ENCODE measurements around the gene SCN1A.

SCN1A gene

DNA sequence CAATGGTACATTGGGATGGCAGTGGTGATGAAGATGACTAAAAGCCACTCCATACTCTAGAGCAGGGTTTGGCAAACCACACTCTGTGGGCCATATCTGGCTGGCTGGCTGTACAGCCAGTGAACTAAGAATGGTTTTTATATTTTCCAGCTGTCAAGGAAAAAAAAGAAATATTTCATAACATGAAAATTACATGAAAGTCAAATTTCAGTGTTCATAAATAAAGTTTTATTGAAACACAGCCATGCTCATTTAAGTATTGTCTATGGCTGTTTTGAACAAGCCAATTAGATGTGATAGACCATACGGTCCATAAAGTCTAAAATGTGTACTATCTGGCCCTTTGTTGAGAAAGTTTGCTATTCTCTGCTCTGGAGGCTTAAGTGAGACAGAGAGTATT, 175.7 kb downstream of the SCN1A start:
- no peak overlapping the region for H3K9ac ChIP-seq (ENCODE audit: low read depth, low read length)
- H3K27ac ChIP-seq (ENCODE audit: low read depth, low read length): no peak overlapping the region
- H3K4me3 ChIP-seq (ENCODE audit: low read length): peak overlapping the region; percentile 90; the same call in 1 of the 2 replicates

DNA sequence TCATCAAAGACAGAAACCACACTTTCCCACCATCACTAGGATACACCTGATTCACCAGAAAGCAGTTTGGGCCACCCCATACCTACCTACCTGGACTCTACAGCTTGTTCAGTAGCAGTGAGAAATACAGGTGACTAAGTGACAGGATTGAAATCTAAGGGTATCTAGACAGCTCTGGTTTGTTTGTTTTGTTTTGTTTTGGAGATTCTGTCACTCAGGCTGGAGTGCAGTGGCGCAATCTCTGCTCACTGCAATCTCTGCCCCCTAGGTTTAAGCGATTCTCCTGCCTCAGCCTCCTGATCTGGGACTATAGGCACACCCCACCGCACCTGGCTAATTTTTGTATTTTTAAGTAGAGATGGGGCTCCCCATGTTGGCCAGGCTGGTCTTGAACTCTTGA, 177.4 kb downstream of the SCN1A start:
- peaks cover 4% of the 10 kb centered on the region; the same call in 1 of the 2 replicates for H3K27me3 ChIP-seq (ENCODE audit: insufficient read depth, low read length)
- H3K4me1 ChIP-seq (ENCODE audit: insufficient read depth, low read length): peaks cover 18% of the 10 kb centered on the region
- H3K9ac ChIP-seq (ENCODE audit: low read depth, low read length): no peak overlapping the region
- peaks cover 31% of the 10 kb centered on the region for H3K36me3 ChIP-seq (ENCODE audit: insufficient read depth, low read length)
- no peak overlapping the region for H3K27ac ChIP-seq (ENCODE audit: low read depth, low read length)
- H3K4me3 ChIP-seq (ENCODE audit: low read length): no peak overlapping the region
- 95% methylated on average over 3 of the region's 3 CpGs for WGBS
- H3K9me3 ChIP-seq (ENCODE audit: insufficient read depth, low read depth, low read length): no peaks in the 10 kb centered on the region

More for the DNA sequence above, 175.7 kb downstream of the SCN1A start:
- peaks cover 4% of the 10 kb centered on the region; the same call in 1 of the 2 replicates for H3K27me3 ChIP-seq (ENCODE audit: insufficient read depth, low read length)
- H3K4me1 ChIP-seq (ENCODE audit: insufficient read depth, low read length): peaks cover 18% of the 10 kb centered on the region
- H3K9me3 ChIP-seq (ENCODE audit: insufficient read depth, low read depth, low read length): no peaks in the 10 kb centered on the region
- 0% methylated on average over 1 of the region's 1 CpG for WGBS
- peaks cover 23% of the 10 kb centered on the region for H3K36me3 ChIP-seq (ENCODE audit: insufficient read depth, low read length)

DNA sequence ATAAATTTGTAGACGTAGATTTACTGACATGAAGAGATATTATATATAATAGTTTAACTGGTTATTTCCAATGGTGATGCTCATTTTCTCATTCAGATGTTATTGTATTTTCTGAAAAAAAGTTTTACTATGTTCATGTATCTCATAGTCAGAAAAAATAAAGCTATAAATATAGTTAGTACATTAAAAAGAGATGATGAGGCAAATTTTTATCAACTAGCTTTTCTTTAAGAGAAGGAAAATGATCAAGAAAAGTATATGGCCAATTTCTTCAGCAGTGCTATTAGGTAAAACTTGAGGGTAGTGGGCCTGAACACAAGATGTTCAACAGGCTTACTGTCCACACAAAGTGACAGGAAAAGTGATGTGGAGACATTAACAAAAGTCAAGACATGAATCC, 186.0 kb downstream of the SCN1A start:
- WGBS: no CpG with 5 or more reads among the region's 1 CpG
- Histone ChIP-seq H3K9ac (ENCODE audit: low read depth, low read length) (no peak overlapping the region), H3K4me3 (ENCODE audit: low read length) (no peak overlapping the region), H3K36me3 (ENCODE audit: insufficient read depth, low read length) (peaks cover 85% of the 10 kb centered on the region), H3K9me3 (ENCODE audit: insufficient read depth, low read depth, low read length) (no peaks in the 10 kb centered on the region), H3K27ac (ENCODE audit: low read depth, low read length) (no peak overlapping the region), H3K27me3 (ENCODE audit: insufficient read depth, low read length) (no peaks in the 10 kb centered on the region), H3K4me1 (ENCODE audit: insufficient read depth, low read length) (no peaks in the 10 kb centered on the region)

DNA sequence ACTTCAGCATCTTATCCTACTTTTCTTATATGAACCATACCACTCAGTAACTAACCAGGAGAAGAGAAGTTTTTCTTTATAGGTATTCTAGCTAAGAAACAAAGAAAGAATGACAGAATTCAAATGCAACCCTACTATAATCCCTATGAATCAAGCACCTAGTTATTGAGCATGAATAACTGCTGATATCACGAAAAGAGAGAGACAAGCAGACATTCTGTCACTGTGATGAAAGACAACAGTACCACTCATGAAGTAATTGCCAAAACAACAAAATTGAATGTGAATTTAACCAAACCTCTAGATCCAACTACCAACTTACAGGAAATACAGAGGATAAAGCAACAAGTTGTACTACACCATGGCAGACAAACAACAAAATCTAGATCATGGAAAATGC, 189.6 kb downstream of the SCN1A start:
- no peaks in the 10 kb centered on the region for H3K27me3 ChIP-seq (ENCODE audit: insufficient read depth, low read length)
- 95% methylated on average over 1 of the region's 1 CpG for WGBS
- peaks cover 75% of the 10 kb centered on the region for H3K36me3 ChIP-seq (ENCODE audit: insufficient read depth, low read length)

More for the DNA sequence above, 189.6 kb downstream of the SCN1A start:
- Histone ChIP-seq H3K9ac (ENCODE audit: low read depth, low read length) (no peak overlapping the region), H3K9me3 (ENCODE audit: insufficient read depth, low read depth, low read length) (no peaks in the 10 kb centered on the region), H3K27ac (ENCODE audit: low read depth, low read length) (no peak overlapping the region), H3K4me1 (ENCODE audit: insufficient read depth, low read length) (0 out of 2 replicates have a peak, but pooled peaks cover 7% of the 10 kb centered on the region), H3K4me3 (ENCODE audit: low read length) (no peak overlapping the region)

All from HUES64 (cell line).